LNCaP clone FGC (cell line): ENCODE data around the gene RCOR1.

Source experiments
- DNase-seq: peaks from one replicate; pipeline ENCODE4 v3.0.0-alpha.2; 2011; ENCODE audit warnings: low read depth
- H3K4me3 ChIP-seq: 2 replicates; pipeline ENCODE4 v1.5.1; 2011; ENCODE audit warnings: mild to moderate bottlenecking, low read depth, low read length, control low read depth
- TF ChIP-seq, protein P1 (sequence below): IDR thresholded peaks from 2 replicates; pipeline ENCODE4 v1.5.1; 2012; ENCODE audit warnings: mild to moderate bottlenecking; ENCODE audit not compliant: control insufficient read depth, insufficient read depth; ENCODE audit errors: extremely low read depth

Gene RCOR1

DNA sequence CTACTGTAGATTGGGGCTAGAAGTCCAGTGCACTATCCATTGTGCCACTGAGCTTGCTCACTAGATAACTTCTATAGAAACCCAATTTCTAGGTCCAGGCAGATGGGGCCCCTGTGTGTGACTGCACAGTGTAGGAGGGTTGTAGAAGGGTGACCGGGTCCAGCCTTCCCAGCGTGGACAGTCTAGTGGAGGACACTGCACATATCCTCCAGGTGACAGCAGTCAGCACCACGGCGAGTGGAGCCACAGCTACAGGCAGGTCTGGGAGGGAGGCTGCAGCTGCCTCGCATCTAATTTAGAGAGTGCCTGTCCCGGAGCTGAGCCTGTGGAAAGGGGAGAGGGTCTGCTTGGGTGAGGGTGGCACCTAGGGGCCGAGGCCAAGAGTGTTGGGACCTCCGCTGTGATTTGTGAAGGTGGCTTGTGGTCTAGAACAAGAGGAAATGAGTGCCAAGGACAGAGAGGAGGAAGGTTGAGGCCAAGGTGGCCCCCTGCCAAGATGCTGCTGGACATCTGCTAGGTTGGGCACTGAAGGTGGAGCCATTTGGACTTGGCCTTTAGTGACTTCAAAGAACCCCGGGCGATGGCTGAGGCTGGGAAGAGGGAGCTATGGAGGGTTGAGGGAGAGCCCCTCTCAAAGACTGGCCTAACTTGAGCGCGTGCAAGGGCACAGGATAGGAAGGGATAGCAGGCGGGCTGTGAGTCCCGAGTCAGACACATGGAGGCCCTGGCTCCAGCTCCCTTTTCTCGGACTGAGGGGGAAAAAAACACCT is 138.8 kb downstream of the RCOR1 start:
- TF ChIP-seq, protein P1, sequence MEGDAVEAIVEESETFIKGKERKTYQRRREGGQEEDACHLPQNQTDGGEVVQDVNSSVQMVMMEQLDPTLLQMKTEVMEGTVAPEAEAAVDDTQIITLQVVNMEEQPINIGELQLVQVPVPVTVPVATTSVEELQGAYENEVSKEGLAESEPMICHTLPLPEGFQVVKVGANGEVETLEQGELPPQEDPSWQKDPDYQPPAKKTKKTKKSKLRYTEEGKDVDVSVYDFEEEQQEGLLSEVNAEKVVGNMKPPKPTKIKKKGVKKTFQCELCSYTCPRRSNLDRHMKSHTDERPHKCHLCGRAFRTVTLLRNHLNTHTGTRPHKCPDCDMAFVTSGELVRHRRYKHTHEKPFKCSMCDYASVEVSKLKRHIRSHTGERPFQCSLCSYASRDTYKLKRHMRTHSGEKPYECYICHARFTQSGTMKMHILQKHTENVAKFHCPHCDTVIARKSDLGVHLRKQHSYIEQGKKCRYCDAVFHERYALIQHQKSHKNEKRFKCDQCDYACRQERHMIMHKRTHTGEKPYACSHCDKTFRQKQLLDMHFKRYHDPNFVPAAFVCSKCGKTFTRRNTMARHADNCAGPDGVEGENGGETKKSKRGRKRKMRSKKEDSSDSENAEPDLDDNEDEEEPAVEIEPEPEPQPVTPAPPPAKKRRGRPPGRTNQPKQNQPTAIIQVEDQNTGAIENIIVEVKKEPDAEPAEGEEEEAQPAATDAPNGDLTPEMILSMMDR: no peak
- no peak overlapping the region for H3K4me3 ChIP-seq

DNA sequence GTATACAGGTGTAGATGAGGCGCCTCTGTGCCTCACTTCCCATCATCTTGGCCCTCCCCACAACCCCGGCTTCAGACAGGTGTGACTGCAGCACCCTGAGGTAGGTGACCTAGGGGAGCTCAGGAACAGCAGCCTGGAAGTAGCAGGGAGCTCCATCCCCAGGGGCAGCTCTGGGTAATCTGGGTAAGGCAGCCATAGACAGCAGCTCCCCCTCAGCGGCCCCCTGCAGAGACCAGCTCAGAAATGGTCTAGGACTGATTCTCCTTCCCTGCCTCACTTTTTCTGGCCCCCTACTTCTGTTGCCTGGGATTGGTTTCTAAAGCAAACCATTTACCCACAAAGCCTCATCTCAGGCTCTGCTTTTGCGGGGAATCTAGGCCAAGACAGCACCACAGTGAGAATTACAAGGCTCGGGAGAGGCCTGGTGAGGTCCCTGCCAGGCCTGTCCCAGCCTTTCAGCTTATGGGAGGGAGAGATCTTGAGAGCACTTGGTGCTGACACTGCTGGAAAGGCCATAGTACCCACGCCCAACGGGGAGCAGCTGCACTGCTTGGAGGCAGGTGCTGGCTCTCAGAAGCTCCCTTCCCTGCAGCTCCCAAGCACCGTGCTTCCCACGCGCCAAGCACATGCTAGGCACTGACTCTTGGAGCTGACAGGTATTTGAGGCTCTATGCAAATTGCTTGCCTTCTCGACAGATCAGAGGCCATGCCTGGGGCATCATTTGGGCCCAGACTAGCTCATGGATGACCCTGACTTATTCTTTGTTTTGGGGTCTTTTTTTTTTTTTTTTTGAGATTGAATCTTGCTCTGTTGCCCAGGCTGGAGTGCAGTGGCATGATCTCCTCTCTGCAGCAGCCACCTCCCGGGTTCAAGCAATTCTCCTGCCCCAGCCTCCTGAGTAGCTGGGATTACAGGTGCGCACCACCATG is 139.7 kb downstream of the RCOR1 start:
- no peak overlapping the region for H3K4me3 ChIP-seq
- DNase-seq: no peak
- TF ChIP-seq, protein P1: no peak

More for the DNA sequence above, 138.8 kb downstream of the RCOR1 start:
- no peak for DNase-seq

DNA sequence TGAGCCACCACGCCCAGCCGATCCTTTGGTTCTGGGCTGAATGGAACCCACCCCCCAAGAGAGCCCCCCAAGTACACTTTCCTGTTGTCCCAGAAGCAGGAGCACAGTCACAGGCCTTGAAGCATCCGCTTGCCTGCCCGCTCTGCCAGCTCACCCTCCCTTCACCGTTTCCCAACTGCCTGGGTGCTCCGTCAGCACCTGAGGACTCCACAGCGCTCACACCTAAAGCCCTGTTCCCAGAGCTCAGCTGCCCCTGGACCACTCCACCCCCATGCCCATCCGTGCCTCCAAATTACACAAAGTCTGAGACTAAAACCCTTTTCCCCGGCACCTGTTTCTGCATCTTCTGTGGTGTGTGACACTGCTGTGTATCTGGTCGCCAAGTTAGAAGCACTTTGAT is 140.5 kb downstream of the RCOR1 start:
- TF ChIP-seq, protein P1: no peak
- DNase-seq: no peak

DNA sequence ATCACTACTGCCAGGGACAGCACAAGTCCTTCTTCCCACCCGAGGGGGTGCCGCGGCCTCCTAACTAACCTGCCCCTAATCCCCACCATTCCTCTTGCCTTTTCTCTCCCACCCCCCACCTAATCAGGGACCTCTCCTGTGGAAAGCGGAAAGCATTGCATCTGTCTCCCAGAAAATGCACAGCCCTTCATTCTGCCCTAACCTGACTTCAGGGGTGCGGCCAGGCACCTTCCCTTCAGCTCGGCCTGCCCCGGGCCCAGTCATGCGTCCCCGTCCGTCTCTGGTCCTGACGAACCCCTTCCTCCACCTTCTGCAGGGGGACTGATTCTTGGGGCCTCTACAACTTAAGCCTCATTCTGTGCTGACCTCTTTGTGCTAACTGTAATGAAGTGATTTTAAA is 140.9 kb downstream of the RCOR1 start:
- DNase-seq: no peak
- TF ChIP-seq, protein P1: no peak

More for the DNA sequence above, 140.5 kb downstream of the RCOR1 start:
- no peak overlapping the region for H3K4me3 ChIP-seq

DNA sequence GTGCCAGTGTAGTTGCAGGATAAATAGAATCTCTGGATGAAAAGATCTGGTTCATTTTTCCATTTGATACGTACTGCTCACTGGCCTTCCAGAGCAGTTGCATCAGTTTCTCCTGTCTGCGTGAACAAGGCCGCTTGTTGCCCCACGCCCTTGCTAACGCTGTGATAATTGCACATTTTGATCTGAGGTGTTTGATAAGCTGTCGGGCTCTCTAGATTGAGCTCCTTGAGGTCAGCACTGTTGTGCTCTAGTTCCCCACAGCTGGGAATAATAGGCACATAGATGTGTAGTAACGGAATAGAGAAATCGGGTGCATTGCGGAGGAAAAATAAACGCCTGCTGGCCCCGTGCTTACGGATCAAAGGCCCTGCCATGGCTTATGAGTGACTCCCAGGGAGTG is 142.0 kb downstream of the RCOR1 start:
- no peak for DNase-seq
- TF ChIP-seq, protein P1: no peak

More for the DNA sequence above, 140.9 kb downstream of the RCOR1 start:
- no peak overlapping the region for H3K4me3 ChIP-seq

DNA sequence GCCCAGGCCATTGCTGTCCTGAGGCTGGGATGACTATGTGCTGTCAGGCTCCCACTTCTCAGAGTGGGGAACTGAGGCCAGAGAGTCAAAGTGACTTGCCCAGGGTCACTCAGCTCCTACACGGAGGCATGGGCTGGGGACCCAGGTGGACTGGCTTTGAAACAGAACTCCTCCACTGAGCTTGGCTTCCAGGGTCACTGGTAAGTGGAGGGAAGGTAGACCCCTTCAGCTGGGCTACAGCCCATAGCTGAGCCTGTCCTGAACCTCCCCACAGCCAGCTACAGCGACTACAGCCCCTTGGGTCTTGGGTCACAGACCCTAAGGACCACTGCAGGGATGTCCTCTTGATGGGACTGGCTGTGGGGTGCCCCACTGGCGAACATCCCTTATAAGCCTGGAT is 144.5 kb downstream of the RCOR1 start:
- H3K4me3 ChIP-seq: no peak overlapping the region
- TF ChIP-seq, protein P1: no peak
- DNase-seq: no peak

More for the DNA sequence above, 142.0 kb downstream of the RCOR1 start:
- no peak overlapping the region for H3K4me3 ChIP-seq
